Smooth muscle cell of the brain vasculature (primary cell): ENCODE results near the gene PCDHGB5.

Experiments
- DNase-seq: peaks from one replicate; pipeline ENCODE4 v3.0.0-alpha.2; 2012; ENCODE audit warnings: low read depth, low spot score

PCDHGB5 gene

GRCh38 chr5:141439411-141440141, 41.8 kb downstream of the PCDHGB5 start:
- DNase-seq = no peak

GRCh38 chr5:141440341-141440740, 42.6 kb downstream of the PCDHGB5 start:
- DNase-seq = no peak

GRCh38 chr5:141441571-141442170, 43.9 kb downstream of the PCDHGB5 start:
- DNase-seq = no peak
